Nephron progenitor cell (in vitro differentiated cells): ENCODE data around the gene RALGAPB.

Experiments used
- DNase-seq: peaks from one replicate; pipeline ENCODE4 v3.0.0; 2021
- H3K27ac Mint-ChIP-seq: 2 replicates; pipeline ENCODE4 v1.8.0; 2021; ENCODE audit warnings: mild to moderate bottlenecking, moderate library complexity, mixed read lengths
- H3K27me3 Mint-ChIP-seq: 2 replicates; pipeline ENCODE4 v1.8.0; 2021; ENCODE audit warnings: mild to moderate bottlenecking, low read depth, mixed read lengths; ENCODE audit not compliant: poor library complexity
- H3K36me3 Mint-ChIP-seq: 2 replicates; pipeline ENCODE4 v1.8.0; 2021; ENCODE audit warnings: low read depth, mixed read lengths
- H3K4me1 Mint-ChIP-seq: 2 replicates; pipeline ENCODE4 v1.8.0; 2021; ENCODE audit warnings: mixed read lengths
- H3K4me3 Mint-ChIP-seq: 2 replicates; pipeline ENCODE4 v1.8.0; 2021; ENCODE audit warnings: mild to moderate bottlenecking, moderate library complexity, mixed read lengths
- H3K9me3 Mint-ChIP-seq: 2 replicates; pipeline ENCODE4 v1.8.0; 2021; ENCODE audit warnings: mild to moderate bottlenecking, moderate library complexity, mixed read lengths
- TF ChIP-seq, protein P1 (sequence below): fragments of 200-600 bp; sonication (generic); IDR thresholded peaks from 2 replicates; pipeline ENCODE4 v1.5.0; 2021; ENCODE audit warnings: antibody characterized with exemption

RALGAPB gene

DNA sequence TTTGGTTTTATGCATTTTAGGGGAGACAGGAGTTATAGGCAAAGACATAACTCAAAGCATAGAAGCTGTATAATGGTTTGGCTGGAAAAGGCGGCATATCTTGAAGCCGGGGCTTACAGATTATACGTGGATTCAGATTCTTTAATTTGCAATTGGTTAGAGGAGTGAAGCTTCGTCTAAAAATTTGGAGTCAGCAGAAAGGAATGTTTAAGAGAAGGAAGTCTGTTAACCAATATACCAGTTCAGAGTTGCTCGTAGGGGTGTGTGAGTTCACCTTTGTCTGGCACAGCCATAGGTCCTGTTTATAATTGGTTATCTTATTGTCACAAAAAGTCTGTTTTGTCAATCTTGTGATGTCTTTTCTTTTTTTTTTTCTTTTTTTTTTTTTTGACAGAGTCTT lies 137.9 kb downstream of the RALGAPB start:
- DNase-seq: no peak
- no peaks in the 10 kb centered on the region for H3K9me3 Mint-ChIP-seq
- no peaks in the 10 kb centered on the region for H3K36me3 Mint-ChIP-seq
- H3K27ac Mint-ChIP-seq: no peak overlapping the region
- peaks cover 38% of the 10 kb centered on the region for H3K27me3 Mint-ChIP-seq
- TF ChIP-seq, protein P1, sequence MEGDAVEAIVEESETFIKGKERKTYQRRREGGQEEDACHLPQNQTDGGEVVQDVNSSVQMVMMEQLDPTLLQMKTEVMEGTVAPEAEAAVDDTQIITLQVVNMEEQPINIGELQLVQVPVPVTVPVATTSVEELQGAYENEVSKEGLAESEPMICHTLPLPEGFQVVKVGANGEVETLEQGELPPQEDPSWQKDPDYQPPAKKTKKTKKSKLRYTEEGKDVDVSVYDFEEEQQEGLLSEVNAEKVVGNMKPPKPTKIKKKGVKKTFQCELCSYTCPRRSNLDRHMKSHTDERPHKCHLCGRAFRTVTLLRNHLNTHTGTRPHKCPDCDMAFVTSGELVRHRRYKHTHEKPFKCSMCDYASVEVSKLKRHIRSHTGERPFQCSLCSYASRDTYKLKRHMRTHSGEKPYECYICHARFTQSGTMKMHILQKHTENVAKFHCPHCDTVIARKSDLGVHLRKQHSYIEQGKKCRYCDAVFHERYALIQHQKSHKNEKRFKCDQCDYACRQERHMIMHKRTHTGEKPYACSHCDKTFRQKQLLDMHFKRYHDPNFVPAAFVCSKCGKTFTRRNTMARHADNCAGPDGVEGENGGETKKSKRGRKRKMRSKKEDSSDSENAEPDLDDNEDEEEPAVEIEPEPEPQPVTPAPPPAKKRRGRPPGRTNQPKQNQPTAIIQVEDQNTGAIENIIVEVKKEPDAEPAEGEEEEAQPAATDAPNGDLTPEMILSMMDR: no peak
- H3K4me1 Mint-ChIP-seq: peaks cover 10% of the 10 kb centered on the region
- no peak overlapping the region for H3K4me3 Mint-ChIP-seq

DNA sequence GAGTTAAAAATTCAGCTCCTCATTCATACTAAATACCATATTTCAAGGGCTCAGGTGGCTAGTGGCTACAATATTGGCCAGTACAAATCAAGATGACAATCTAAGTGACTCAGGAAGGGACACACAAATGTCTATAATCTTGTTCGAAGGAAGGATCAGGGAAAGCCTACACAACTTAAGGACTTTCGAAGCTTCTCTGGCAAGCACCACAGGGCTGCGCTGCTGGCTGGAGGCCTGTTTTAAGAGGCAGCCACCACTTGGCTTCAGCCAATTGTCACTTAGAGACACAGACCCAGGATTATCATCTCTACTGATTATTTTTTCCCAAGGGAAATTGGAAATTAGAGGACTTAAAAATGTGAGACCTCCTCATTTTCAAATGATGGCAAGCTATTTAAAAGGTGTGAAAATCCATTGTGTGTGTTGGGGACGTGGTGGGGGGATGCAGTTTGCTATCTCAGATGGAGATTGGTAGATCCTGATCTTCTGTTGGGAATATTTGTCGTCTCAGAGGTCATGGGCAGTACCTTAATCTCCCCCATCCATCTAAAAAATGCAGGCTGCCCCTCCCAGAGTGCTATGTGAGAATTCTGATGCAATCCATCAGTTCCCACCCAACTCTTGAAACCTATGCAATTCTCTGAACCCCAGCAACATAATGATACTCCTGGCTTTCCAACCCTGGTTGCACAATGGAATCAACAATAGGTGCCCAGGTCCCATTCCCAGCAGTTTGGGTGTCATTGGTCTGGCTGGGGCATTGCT lies 140.3 kb downstream of the RALGAPB start:
- Mint-ChIP-seq H3K27ac (no peak overlapping the region), H3K9me3 (no peaks in the 10 kb centered on the region), H3K4me1 (peaks cover 4% of the 10 kb centered on the region), H3K36me3 (no peaks in the 10 kb centered on the region), H3K4me3 (no peak overlapping the region), H3K27me3 (peaks cover 39% of the 10 kb centered on the region)
- DNase-seq: no peak
- TF ChIP-seq, protein P1: no peak

DNA sequence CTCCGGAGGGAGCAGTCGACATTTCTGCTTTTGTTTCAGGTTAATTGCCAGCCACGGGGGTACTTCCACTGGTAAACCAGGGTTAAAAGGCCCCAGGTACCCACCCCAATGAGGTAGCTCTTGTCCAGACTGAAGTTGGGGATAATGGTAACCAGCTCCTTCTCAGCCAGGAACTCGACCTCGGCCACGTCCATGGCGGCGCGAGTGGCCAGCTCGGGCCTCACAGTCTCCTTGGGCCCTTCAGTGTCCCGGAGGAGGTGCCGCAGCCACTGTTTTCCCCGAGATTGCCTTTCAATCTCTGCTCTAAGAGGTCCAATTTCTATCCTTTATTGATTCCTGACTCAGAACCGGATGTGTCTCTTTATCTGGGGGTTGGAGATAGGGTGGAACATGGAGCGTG lies 142.6 kb downstream of the RALGAPB start:
- Mint-ChIP-seq H3K36me3 (no peaks in the 10 kb centered on the region), H3K4me1 (no peaks in the 10 kb centered on the region), H3K9me3 (no peaks in the 10 kb centered on the region), H3K4me3 (no peak overlapping the region), H3K27ac (no peak overlapping the region), H3K27me3 (peaks cover 44% of the 10 kb centered on the region)
- TF ChIP-seq, protein P1: no peak
- no peak for DNase-seq

DNA sequence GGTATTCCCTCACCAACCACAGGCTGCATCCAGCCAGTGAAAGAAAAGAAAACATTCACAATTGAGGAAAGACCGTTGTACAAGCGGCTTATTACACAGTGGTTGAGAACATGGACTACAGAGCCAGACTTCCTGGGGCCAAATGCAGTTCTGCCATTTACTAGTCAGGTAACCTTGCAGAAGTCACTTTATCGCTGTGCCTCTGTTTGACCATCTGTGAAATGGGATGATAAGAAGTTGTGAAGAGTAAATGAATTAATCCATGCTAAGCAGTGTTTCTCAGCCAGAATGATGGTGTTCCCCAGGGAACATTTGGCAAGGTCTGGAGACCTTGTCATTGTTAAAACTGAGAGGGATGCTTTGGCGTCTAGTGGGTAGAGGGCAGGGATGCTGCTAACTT lies 143.8 kb downstream of the RALGAPB start:
- H3K4me3 Mint-ChIP-seq: no peak overlapping the region
- no peak overlapping the region for H3K27ac Mint-ChIP-seq
- no peaks in the 10 kb centered on the region for H3K36me3 Mint-ChIP-seq
- no peak for DNase-seq
- TF ChIP-seq, protein P1: no peak
- no peaks in the 10 kb centered on the region for H3K9me3 Mint-ChIP-seq
- peaks cover 46% of the 10 kb centered on the region for H3K27me3 Mint-ChIP-seq
- no peaks in the 10 kb centered on the region for H3K4me1 Mint-ChIP-seq

DNA sequence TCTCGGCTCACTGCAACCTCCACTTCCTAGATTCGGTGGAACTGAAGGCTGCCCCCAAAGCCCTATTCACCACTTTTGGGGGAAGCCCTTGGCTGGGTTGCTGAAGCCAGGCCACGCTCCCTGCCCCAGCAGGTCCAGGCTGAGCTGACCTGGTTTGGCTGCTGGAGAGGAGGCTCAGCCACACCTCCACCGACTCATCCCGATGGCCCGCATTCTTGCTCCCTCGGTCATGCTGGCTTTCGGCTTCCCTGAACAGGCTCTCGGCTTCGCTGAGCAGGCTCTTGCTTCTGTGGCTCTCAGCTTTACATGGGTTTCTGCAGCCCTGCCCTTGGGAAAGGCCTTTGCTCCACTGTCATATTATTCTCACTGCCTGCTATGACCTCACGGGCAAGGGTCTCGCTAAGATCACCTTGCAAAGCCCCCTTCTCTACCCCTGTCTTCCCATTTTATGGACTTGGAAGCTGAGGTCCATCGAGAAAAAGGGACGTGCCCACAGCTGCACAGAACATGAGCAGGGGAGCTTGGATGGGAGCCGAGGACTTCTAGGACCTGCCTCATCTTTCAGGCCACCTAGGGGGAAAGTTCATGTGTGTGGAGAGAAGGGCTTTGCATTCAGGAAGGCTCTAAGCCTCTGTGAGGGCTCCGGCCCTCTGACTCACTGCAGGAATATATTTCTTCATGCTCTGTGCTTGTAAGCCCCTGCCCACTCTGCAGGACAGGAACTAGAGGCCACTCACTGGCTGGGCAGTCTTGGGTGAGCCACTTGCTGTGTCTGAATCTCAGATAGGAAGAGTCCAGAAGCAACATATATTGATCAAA lies 144.6 kb downstream of the RALGAPB start:
- Mint-ChIP-seq H3K27me3 (peaks cover 50% of the 10 kb centered on the region), H3K27ac (peak overlapping the region; percentile 72), H3K36me3 (no peaks in the 10 kb centered on the region), H3K4me1 (no peaks in the 10 kb centered on the region), H3K4me3 (no peak overlapping the region), H3K9me3 (no peaks in the 10 kb centered on the region)
- TF ChIP-seq, protein P1: no peak
- DNase-seq: no peak
